Activated T-cell treated with anti-CD3 and anti-CD28 coated beads, Interleukin-2, amount 50 U/mL, for 24 hours (primary cell): ENCODE measurements around the gene TMC2.

ENCODE experiments used
- DNase-seq: peaks from one replicate; pipeline ENCODE4 v3.0.0-alpha.2; 2020
- H3K27ac Mint-ChIP-seq: 2 replicates; pipeline ENCODE4 v1.8.0; 2020; ENCODE audit warnings: mild to moderate bottlenecking, mixed read lengths
- H3K27me3 Mint-ChIP-seq: 2 replicates; pipeline ENCODE4 v1.8.0; 2020; ENCODE audit warnings: mixed read lengths
- H3K36me3 Mint-ChIP-seq: 2 replicates; pipeline ENCODE4 v1.8.0; 2020; ENCODE audit warnings: low read depth, mixed read lengths
- H3K4me1 Mint-ChIP-seq: 2 replicates; pipeline ENCODE4 v1.8.0; 2020; ENCODE audit warnings: low read depth, mixed read lengths
- H3K4me3 Mint-ChIP-seq: 2 replicates; pipeline ENCODE4 v1.8.0; 2020; ENCODE audit warnings: mild to moderate bottlenecking, moderate library complexity, mixed read lengths
- H3K9me3 Mint-ChIP-seq: 2 replicates; pipeline ENCODE4 v1.8.0; 2020; ENCODE audit warnings: mixed read lengths

TMC2 gene

DNA sequence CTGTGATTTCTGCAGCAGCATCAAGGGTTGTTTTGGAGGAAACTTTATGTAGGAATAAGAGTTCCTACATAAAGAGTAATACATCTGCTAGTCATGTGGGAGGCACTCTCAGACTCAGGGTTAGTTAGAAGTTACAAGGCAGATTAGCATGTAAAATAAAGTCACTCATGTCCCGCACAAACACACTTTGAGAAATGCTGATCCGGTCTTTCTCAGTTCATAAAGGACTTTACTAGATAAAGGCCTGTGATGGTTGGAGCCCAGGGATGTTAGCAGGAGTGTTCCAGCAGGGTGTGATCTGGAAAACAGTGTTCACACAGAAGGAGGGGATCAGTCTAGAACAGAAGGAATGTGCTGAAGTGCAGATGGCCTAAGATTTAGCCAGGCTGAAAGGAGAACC, 83.0 kb downstream of the TMC2 start:
- H3K27me3 Mint-ChIP-seq = peaks cover 36% of the 10 kb centered on the region
- no peak overlapping the region for H3K4me3 Mint-ChIP-seq
- H3K36me3 Mint-ChIP-seq = no peaks in the 10 kb centered on the region
- no peak overlapping the region for H3K27ac Mint-ChIP-seq
- H3K4me1 Mint-ChIP-seq = peaks cover 2% of the 10 kb centered on the region
- DNase-seq = no peak
- H3K9me3 Mint-ChIP-seq = no peaks in the 10 kb centered on the region

DNA sequence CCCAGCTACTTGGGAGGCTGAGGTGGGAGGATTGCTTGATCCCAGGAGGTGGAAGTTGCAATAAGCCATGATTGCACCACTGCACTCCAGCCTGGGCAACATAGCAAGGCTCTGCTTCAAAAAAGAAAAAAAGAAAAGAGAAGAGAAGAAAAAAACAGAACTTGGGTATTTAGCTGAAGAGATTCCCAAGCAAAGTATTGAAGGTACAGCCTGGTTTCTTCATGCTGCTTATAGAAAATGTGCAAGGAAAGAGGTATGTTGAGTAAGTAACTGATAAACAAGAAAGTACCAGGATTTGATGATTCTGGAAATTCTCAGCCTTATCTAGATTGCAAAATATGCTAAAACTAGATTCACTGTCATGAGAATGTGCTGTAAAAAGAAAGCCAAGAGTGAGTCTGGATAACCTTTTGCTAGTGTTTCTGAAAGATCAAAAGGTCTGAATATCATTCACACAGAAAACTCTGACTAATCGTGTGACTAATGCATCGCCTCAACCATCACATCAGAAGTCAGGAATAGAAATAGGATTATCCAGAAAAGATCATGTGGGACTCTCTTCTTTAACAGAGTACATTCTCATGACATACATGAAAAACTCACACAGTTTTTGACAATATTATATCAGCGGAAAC, 83.7 kb downstream of the TMC2 start:
- Mint-ChIP-seq H3K27me3 (peaks cover 36% of the 10 kb centered on the region), H3K36me3 (no peaks in the 10 kb centered on the region), H3K9me3 (no peaks in the 10 kb centered on the region), H3K4me1 (peaks cover 2% of the 10 kb centered on the region), H3K4me3 (no peak overlapping the region), H3K27ac (no peak overlapping the region)
- no peak for DNase-seq

DNA sequence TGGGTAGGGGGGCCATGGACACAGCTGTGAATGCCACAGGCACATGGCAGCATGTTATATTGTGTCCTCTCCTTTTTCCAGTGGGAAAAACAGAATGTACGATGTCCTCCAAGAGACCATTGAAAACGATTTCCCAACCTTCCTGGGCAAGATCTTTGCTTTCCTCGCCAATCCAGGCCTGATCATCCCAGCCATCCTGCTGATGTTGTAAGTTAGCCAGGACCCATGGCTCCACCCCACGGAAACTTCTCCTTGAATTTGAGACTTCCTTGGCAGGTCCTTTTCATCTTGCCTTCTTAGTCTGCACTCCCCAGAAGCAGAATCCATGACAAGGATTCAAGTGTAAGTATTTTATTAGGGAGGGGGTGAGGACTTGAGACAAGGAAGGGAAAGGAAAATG, 87.8 kb downstream of the TMC2 start:
- Mint-ChIP-seq H3K4me1 (peaks cover 2% of the 10 kb centered on the region), H3K4me3 (no peak overlapping the region), H3K27me3 (peaks cover 19% of the 10 kb centered on the region), H3K27ac (no peak overlapping the region), H3K36me3 (no peaks in the 10 kb centered on the region), H3K9me3 (peaks cover 4% of the 10 kb centered on the region)
- no peak for DNase-seq

DNA sequence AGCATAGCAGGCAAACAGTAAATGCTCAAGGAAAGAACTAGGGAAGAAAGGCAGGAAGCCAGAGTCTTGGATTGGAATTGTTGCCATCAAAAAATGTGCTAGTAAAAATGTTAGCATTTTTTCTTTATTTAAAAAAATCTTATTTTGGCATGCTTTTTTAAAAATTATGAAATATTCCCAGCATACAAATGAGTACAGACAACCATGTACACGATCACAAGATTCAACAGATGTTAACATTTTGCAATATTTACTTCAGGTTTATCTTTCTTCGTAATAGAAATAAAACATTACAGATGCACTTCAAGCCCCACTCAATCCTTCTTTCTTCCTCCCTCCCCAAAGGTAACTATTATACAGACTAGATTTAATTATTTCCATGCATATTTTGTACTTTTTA, 88.7 kb downstream of the TMC2 start:
- no peak overlapping the region for H3K27ac Mint-ChIP-seq
- peaks cover 2% of the 10 kb centered on the region for H3K4me1 Mint-ChIP-seq
- no peaks in the 10 kb centered on the region for H3K36me3 Mint-ChIP-seq
- no peak for DNase-seq
- peaks cover 5% of the 10 kb centered on the region for H3K9me3 Mint-ChIP-seq
- peaks cover 16% of the 10 kb centered on the region for H3K27me3 Mint-ChIP-seq
- H3K4me3 Mint-ChIP-seq = no peak overlapping the region

DNA sequence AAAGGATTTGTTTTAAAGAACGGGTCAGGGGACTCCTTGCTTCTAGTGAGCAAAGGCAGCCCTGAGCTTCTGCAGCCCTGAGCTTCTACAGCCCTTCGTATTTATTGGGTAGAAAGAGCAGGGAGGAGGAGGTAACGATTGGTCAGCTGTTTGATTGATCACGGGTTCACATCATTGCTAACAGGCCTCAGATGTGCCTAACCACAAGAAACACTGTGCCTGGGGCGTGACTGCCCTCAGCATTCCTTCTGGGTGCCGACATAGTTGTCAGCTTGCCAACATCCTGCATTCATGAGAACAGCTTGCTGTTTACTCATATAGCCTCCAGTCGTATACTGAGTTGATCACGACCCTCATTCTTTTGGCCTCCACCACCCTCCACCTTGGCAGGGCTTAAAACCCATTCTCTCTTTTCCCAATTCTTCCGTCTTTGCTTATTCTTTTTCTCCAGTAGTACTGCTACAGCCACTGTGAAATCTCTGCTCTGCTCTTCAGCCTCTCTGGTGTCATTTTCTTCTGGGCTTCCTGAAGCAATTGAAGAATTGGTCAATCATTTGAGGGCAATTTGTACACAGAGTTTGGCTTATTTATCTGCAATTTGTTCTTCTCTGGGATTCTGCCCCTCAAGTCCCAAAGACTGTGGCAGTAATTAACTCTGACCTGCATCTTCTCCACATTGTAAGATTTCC, 90.6 kb downstream of the TMC2 start:
- Mint-ChIP-seq H3K27ac (no peak overlapping the region), H3K4me1 (no peaks in the 10 kb centered on the region), H3K9me3 (peaks cover 5% of the 10 kb centered on the region), H3K27me3 (peaks cover 21% of the 10 kb centered on the region), H3K36me3 (no peaks in the 10 kb centered on the region), H3K4me3 (no peak overlapping the region)
- no peak for DNase-seq

DNA sequence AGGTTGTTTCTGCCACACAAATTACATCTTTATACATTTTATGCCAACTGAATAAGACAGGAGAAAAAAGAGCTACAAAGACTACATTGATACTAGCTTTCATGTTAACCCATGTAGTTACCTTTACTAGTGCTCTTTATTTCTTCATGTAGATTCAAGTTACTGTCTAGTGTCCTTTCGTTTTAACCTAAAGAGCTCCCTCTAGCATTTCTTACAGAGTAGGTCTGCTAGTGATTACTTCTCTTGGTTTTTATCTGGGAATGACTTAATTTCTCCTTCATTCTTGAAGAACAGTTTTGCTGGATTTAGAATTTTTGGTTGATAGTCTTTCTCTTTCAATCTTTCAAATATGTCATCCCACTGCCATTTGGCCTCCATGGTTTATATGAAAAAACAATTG, 94.9 kb downstream of the TMC2 start:
- H3K36me3 Mint-ChIP-seq = no peaks in the 10 kb centered on the region

DNA sequence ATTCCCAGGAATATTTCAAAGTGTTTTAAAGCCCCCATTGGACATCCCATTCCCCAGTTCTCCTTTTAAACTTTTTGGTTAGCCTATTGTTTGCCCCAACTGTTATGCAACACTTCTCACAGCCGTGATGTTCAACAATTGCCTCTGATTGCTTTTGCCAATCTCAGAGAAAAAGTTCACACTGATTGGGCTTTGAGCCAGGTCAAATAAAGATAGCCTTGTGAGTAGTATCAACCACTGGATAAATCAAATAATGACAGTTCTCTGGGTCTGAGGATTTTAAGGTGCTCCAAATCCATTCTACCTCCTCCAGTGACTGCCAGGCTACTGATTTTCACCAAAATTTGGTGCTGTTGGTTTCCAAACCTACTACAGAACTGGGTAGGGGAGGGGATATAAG, 97.0 kb downstream of the TMC2 start:
- Mint-ChIP-seq H3K9me3 (peaks cover 2% of the 10 kb centered on the region), H3K27ac (no peak overlapping the region), H3K36me3 (no peaks in the 10 kb centered on the region), H3K4me3 (no peak overlapping the region), H3K27me3 (peaks cover 24% of the 10 kb centered on the region), H3K4me1 (peaks cover 7% of the 10 kb centered on the region)
- no peak for DNase-seq

More for the DNA sequence above, 94.9 kb downstream of the TMC2 start:
- no peak overlapping the region for H3K27ac Mint-ChIP-seq
- peaks cover 26% of the 10 kb centered on the region for H3K27me3 Mint-ChIP-seq
- H3K4me3 Mint-ChIP-seq = no peak overlapping the region
- peaks cover 5% of the 10 kb centered on the region for H3K9me3 Mint-ChIP-seq
- no peaks in the 10 kb centered on the region for H3K4me1 Mint-ChIP-seq
- DNase-seq = no peak

DNA sequence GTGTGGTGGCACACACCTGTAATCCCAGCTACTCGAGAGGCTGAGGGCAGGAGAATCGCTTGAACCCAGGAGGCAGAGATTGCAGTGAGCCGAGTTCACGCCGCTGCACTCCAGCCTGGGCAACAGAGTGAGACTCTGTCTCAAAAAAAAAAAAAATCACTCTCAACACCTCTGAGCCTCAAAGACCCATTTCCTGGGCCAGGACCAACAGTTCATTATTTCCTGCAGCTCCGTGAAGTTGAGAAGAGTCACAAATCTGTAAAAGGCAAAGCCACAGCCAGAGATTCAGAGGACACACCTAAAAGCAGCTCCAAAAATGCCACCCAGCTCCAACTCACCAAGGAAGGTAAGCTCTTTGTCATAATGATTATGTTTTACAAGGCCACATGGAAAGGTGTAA, 100.9 kb downstream of the TMC2 start:
- Mint-ChIP-seq H3K4me1 (peaks cover 7% of the 10 kb centered on the region), H3K27ac (no peak overlapping the region), H3K4me3 (no peak overlapping the region), H3K9me3 (no peaks in the 10 kb centered on the region), H3K36me3 (peaks cover 8% of the 10 kb centered on the region), H3K27me3 (peaks cover 8% of the 10 kb centered on the region)
- no peak for DNase-seq

DNA sequence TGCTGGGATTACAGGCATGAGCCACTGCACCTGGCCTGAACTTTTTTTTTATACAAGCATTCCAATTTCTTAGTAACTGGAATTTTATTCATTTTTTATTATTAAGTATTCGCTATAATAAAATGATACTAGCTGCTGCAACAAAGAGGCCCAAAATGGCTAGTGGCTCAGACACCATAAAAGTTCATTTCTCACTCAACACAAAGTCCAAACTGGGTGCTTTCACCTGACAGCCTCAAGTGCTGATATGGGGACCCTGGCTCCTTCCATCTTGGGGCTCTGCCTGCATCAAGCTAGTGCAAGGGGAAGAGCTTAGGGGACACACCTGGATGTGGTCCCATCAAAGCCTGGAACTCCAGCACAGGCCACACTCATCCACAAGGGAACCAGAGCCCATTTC, 103.9 kb downstream of the TMC2 start:
- DNase-seq = no peak
- no peak overlapping the region for H3K4me3 Mint-ChIP-seq
- H3K4me1 Mint-ChIP-seq = peaks cover 7% of the 10 kb centered on the region
- no peaks in the 10 kb centered on the region for H3K27me3 Mint-ChIP-seq
- H3K9me3 Mint-ChIP-seq = no peaks in the 10 kb centered on the region
- H3K27ac Mint-ChIP-seq = no peak overlapping the region
- H3K36me3 Mint-ChIP-seq = peaks cover 18% of the 10 kb centered on the region

DNA sequence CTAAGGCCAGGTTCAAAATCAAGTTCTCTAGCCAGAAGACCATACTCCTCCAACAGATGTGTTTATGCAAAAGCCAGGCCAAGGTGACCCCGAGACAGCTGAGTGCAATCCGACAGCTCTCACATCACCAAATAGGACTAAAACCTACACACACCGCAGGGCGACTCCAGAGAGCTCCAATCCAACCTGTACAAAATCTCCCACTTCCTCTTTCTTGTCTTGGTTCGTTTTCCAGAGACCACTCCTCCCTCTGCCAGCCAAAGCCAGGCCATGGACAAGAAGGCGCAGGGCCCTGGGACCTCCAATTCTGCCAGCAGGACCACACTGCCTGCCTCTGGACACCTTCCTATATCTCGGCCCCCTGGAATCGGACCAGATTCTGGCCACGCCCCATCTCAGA, 104.5 kb downstream of the TMC2 start:
- no peak overlapping the region for H3K4me3 Mint-ChIP-seq
- H3K36me3 Mint-ChIP-seq = peaks cover 18% of the 10 kb centered on the region
- H3K27ac Mint-ChIP-seq = no peak overlapping the region
- H3K27me3 Mint-ChIP-seq = no peaks in the 10 kb centered on the region
- H3K9me3 Mint-ChIP-seq = no peaks in the 10 kb centered on the region
- H3K4me1 Mint-ChIP-seq = peaks cover 7% of the 10 kb centered on the region
- no peak for DNase-seq

DNA sequence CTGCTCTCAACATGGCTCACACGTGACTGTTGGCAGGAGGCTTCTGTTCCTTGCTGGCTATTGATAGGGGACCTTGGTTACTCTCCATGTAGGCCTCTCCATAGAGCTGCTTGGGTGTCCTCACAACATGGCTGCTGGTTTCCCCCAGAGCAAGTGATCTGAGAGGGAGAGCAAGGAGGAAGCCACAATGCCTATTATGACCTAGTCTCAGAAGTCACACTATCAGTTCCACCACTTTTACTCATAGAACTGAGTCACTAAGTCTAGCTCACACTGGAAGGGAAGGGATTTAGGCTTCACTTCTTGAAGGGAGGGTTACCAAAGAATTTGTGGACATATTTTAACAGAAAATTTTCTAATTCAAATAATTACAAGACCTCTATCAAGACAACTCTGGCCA, 107.3 kb downstream of the TMC2 start:
- H3K36me3 Mint-ChIP-seq = peaks cover 18% of the 10 kb centered on the region
- H3K9me3 Mint-ChIP-seq = no peaks in the 10 kb centered on the region
- no peak overlapping the region for H3K27ac Mint-ChIP-seq
- no peak overlapping the region for H3K4me3 Mint-ChIP-seq
- H3K4me1 Mint-ChIP-seq = peaks cover 7% of the 10 kb centered on the region
- DNase-seq = no peak
- no peaks in the 10 kb centered on the region for H3K27me3 Mint-ChIP-seq

DNA sequence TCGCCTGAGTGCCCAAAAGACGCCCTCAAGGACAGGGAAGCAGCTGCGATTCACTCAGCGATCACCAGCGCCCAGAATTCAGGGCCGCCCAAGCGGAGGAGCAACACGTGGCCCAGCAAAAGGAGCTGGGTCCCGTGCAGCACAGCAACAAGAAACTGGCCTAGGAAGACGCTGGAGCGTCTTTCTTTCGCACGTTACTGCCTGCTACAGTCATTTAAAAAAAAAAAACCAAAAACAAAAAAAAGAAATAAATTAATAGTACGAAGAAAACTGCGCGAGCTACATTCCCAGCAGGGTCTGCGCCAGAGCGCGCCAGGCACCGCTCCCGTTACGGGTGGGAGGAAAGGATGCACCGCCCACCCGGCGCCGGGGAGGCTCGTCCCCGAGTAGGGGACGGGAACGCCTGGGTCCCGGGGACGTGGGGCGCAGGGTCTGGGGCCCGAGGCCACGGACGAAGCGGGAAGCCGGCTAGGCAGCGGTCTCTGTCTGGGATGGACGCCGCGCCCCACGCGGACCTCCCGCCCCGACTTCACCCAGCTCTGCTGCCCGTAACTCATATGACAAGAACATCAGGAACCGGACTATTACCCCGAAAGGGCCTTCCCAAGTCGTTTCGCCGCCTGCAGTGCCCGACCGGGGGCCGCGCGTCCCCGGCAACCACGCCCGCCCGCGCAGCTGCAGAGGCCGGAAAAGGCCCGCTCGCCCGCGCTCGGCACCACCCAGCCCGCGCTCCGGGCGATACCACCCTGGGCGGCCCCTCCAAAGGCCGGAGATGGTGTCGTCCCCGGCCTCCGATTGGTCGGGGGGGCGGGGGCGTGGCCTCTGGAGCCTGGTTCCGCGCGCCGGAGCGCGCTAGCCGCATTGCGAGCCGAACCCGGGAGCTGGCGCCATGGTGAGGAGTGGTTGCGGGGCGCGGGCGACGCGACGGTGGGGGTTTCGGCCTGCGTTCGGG, 115.7 kb downstream of the TMC2 start, which contains the start of gene NOP56:
NOP56 (plus strand) TSS at position 861 of the 952 bp plus-strand sequence; CDS start at position 890, 29 bp downstream.
- Mint-ChIP-seq H3K4me3 (peak within 1 kb of the TSS; percentile 91), H3K36me3 (peaks cover 60% of the 10 kb centered on the region), H3K27me3 (no peaks in the 10 kb centered on the region), H3K27ac (peak within 1 kb of the TSS; percentile 96), H3K9me3 (no peaks in the 10 kb centered on the region), H3K4me1 (peaks cover 48% of the 10 kb centered on the region)
- DNase-seq = peak; percentile 99

DNA sequence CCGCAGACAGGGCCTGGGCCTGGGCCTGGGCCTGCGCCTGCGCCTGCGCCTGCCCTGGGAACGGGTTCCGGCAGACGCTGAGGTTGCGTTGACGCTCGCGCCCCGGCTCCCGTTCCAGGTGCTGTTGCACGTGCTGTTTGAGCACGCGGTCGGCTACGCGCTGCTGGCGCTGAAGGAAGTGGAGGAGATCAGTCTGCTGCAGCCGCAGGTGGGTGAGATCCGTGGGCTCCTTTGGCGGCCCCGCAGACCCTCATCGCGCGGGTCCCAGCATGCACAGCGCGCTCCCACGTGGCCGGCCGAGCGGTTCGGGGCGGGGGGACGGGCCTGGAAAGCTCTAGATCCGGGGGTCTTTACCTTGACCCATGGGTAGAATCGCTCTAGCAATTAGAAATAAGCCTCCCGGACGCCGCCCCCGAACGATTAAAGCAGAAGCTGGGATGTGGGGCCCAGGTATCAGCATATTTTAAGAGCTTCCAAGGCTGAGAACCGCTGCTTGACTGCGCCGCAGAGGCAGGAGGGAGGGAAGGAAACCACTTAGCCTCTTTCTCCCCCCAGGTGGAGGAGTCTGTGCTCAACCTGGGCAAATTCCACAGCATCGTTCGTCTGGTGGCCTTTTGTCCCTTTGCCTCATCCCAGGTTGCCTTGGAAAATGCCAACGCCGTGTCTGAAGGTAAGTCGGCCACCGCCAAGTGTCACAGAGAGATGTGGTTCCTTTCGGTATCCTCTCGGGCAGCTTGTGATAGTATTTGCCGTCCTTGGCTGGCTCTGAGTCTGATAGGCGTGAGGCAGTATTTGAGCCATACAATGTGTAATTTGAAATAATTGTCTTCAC, 116.6 kb downstream of the TMC2 start:
- Mint-ChIP-seq H3K27ac (peak overlapping the region; percentile 96), H3K36me3 (peaks cover 68% of the 10 kb centered on the region), H3K4me3 (peak overlapping the region; percentile 91), H3K27me3 (no peaks in the 10 kb centered on the region), H3K9me3 (no peaks in the 10 kb centered on the region), H3K4me1 (peaks cover 50% of the 10 kb centered on the region)
- DNase-seq = no peak
